GM18520 (cell line): ENCODE results near the gene TMA7B.
"Not testable (repeated sequence)": the region's sequence is repeated elsewhere in the genome, so short reads cannot be mapped to it uniquely, and the experiment has no call there.

Experiments used
- ATAC-seq: cut with Tn5 transposase; IDR thresholded peaks from one replicate; pipeline ENCODE4 v1.9.1; 2021; ENCODE audit not compliant: unreplicated experiment

Gene TMA7B

DNA sequence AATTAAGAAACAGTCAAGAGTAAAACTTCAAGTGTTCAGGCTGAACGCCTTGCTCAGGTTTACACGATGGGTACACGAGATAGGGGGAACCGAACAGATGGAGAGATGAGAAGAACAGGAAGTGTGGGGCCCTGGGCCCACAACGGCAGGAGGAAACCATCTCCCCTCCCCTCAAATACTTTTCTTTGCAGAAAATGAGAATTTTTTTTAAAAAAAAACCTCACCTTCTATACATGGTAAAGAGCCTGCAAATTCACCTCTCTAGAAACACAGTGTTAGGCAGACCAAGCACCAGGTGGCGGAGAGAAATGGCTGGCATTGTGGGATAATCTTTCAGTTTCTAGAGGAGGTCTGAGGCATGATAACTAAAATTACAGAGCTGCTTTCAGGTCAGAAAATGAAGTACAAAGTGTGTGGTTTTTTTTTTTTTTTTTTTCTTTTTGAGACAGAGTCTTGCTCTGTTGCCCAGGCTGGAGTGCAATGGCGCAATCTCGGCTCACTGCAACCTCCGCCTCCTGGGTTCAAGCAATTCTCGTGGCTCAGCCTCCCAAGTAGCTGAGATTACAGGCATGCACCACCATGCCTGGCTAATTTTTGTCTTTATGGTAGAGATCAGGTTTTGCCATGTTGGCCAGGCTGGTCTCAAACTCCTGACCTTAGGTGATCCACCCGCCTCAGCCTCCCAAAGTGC lies 8.4 kb upstream of the TMA7B start:
- not testable (repeated sequence) for ATAC-seq

DNA sequence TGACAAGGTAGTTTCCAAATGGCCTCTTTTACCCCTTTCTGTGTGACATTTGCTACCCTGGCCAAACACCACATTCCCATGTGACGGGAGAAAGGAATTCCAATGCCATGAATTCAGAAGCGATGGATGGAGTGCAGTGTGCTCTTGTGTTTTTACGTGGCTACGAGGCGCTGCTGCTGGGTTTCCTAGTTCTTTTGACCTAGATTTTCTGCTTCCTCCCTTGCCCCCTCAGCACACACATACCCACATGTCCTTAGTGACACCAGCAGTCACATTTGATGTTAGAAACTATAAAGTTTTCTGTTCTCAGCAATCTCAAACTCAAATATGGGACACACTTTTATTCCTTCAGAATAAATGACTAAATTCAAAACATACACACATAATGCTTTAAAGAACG lies 7.8 kb upstream of the TMA7B start:
- no peak for ATAC-seq

DNA sequence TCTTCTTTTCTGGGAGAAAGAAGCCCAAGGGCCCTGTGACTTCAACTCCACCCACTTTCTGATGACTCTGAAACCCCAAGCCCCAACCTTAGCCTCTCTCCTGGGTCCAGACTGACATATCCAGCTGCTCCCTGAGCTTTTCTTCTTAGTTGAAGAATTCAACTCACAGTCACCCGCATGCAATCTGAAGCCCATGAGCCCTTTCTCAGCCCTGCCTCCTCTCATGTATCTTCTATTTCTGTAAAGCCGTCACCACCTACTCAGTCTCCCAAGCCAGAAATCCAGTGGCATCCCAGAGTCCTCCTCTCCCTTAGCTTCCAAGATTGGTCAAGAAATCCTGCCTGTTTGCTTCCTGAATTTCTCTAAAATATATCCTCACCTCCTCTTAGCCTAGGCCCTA lies 7.1 kb upstream of the TMA7B start:
- no peak for ATAC-seq

DNA sequence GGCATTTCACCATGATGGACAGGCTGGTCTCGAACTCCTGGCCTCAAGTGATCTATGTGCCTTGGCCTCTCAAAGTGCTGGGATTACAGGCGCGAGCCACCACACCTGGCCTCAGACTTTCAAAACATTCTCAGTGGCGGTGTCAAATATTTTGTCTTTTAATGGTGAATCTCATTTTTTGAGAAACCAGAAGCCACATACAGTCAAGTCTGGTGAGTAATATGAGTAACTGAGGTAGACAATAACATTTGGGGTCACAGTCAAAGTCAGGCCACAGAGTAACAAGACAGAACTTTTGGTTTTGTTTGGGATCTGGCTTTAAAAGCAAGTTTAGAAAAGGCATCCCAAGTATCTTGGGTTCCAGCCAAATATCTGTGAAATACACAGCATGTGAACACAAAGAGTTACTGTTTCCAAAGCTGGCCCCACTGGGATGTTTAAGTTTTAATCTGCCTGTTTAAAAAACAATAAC lies 5.6 kb upstream of the TMA7B start:
- no peak for ATAC-seq

DNA sequence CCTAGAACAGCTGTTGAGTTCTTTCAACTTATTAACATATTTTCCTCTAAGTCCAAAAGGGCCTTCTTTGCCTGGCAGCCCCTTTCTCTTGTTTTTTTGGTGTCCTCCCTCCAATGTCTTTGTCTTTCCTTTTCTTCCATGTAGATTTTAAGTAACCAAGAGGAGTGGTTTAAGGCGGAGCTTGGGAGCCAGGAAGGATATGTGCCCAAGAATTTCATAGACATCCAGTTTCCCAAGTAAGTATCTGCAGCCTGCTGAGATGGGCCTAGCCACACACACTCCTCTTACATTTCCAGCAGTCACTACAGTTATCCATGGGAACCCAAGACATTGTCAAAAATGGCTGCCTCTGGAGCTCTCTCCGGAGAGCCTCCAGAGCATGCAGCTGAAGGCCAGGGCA lies 4.5 kb upstream of the TMA7B start:
- ATAC-seq, result no peak

DNA sequence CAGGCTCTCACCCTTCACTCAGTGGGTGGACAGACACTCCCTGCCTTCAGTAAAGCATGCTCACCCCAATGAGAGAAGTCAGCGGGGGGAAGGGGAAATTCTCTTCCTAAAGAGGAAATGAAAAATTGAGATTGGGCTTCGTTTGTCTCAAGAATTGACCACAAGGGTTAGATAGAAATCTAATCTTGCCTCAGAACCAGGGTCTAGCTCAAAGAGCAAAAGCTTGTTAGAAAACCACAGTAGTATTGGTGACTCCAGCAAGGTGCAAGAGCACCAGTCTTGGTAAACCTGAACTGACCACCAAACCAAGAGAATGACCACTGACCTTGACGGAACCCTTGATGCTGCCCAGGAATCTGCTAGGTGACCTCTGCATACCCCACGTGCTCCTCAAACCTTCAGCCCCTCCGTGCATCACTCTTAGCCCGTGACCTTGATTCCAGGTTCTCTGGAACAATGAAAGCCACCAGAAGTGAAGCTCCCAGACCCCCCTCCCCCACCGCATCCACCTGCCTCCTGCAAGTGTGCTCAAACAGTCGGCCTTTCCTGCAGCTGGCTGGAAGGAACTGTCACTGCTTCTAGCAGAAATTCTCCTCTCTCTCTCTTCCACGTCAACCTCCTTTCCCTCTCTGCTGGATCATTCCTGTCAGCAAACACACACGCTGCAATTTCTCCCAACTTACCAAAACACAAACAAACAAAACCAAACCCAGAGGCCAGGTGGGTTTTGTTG lies 3.1 kb upstream of the TMA7B start:
- ATAC-seq, result no peak

DNA sequence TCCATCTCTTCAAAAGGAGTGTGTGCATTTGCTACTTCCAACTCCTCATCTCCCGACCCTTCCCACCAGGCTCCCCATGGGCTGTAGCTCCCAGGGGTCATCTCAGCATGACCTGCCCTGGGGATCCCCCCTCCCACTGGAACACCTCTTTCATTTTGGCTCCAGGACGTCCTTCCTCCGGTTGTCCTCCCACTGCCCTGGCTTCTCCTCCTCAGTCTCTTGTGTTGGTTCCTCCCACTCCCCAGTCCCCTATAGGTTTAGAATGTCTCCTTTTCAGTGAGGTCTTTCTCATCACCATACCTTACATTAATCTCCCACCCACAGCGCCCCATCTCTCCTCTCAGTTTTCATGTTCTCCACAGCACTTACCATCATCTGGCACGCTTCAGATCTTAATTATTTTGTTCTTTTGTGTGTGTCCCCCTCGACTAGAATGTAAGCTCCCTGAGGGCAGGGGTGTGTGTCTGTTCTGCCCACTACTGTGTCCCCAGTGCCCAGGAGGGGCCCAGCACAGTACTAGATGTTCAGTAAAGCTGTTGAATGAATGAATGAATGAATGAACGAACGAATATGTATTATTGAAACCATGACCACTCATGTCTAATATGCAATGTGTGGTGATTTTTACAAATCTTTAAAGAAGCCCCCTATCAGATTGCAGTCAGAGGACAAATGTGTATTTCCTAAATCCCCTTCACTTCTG lies 2.0 kb upstream of the TMA7B start:
- no peak for ATAC-seq

DNA sequence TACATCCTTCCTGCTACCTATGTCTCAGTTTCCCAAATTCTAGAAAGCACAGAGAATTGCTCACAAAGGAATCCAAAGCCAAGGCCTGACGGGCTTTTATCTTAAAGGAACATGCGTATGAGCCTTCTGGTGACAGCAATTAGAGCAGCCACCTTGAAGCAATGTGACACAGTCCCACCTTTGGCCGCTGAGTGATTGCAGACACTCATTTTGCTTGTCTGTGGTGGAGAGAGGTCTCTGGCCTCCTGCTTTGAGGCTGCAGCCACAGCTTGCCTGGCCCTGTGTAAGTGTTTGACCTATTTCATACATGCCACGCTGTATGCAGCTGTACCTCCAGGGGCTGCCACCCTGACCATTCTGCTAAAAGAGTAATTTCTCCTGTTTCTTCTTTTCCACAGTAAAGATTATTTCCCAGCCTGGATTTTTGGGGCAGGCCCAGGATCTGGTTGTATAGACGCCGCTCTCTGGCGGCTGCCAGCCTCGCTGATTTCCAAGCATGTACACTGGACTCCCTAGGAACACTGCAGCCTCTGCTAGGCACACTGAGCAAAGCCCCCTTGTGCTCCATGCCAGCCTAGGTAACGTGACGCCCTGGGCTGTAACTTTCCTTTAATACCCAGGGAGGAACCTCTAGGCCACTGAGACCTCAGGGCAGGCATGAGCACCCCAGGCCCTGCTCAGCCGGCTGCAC lies 1.1 kb upstream of the TMA7B start:
- no peak for ATAC-seq

DNA sequence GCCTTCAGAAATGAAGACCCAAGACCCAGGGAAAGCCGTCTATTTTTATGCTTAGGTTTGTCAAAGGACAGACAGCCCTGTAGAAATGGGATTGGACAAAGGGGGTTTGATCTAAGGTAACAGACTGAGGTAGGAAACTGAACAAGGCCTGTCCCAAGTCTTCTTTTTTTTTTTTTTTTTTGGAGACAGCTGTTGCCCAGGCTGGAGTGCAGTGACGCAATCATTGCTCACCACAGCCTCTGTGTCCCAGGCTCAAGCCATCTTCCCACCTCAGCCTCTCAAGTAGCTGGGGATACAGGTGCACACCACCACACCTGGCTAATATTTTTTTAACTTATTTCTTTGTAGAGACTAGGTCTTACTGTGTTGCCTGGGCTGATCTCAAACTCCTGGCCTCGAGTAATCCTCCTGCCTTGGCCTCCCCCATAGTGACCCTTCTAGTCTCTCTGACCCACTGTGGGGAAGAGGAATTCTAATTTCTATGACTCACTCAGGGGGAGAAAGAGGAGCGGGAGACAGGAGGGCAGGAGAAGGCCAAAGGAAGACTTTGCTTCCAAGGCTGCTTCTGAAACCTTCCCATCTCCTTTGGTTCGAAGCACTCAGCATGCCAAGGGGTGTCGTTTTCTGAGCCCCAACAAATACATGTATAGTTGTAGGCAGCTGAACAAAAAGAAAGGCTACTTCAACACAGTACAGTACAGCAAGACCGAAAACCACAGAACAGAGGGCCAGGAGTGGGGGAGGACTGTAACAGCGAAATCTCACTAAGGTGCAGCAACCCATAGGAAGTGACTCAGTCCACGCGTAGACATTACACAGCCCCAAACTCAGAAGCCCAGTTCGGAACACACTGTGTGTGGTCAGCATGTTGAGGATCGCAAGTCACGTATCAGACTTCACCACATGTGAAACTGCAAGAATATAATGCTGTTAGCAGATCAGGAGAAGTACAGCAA lies 872 bp downstream of the TMA7B start:
- ATAC-seq, result peak; percentile 86

DNA sequence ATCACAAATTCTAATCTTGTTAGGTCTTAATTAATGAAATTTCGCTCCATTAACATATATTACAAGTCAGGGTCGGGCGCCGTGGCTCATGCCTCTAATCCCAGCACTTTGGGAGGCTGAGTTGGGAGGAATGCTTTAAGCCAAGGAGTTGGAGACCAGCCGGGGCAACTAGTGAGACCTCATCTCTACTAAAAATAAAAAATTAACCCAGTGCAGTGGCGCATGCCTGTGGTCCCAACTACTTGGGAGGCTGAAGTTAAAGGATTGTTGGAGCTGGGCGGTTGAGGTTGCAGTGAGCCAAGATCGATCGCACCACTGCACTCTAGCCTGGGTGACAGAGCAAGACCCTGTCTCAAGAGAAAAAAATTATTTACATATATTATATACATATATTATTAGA lies 1.9 kb downstream of the TMA7B start:
- no peak for ATAC-seq

DNA sequence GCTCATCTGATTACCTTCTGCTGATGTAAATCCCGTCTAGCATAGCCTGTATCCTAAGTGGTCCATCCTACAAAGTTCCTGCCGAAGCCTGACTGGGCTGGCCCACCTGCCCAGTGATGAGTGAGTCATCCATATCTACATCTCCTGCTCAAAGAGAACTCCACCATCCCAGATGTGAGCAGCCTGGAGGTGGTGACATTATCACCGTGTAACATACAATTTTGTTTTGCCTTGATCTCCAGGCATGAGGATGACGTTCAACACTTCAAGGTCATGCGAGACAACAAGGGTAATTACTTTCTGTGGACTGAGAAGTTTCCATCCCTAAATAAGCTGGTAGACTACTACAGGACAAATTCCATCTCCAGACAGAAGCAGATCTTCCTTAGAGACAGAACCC lies 5.6 kb downstream of the TMA7B start:
- ATAC-seq, result no peak

DNA sequence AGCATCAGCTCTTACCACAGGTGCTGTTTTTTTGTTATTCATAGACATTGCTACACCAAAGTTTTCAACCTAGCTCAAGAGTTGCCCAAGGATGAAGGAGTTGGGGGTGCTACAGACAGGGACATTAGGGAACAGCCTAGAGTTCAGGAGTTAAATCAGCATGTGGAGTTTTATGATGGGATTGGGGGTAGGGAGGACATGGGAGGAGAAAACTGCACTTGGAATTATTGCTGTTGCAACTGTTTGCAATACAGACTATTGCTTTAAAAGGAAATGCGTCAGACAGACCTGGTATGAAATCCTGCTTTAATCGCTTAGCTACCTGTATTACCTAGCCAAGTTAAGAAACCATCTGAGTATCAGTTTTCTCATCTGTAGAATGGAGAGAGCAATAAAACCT lies 6.3 kb downstream of the TMA7B start:
- ATAC-seq, result no peak

DNA sequence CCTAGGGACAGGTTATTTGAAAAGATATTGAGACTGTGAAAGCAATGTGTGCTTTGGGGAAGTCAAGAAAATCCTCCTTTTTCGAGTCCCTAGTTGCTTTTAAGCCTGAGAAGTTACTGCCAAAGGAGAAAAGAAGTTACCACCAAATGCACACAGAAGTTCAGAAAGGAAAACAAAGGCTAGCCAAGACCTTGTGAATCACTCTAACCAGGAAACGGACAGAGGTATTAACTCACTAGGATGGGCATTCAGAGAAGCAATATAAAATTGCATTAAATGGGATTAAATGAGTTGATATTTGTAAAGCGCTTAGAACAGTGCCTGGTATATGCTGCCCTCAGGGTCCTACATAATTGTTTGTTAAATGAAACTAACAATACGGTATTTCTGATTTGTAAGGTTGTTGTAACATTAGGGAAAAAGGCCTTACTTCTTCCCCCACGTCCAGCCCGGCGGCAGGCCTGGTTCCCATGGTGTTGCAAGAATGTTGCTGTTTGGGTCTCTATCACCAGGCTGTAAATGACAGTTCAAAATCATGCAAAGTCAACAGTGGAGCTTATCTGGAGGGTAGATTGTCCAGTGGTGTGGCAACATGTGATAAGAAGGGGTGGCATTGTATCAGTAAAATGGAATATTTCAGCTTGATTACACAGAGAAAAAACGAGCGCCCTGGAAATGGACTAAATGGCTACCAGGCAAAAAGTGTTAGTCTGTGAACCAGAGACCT lies 7.1 kb downstream of the TMA7B start:
- ATAC-seq, result no peak

DNA sequence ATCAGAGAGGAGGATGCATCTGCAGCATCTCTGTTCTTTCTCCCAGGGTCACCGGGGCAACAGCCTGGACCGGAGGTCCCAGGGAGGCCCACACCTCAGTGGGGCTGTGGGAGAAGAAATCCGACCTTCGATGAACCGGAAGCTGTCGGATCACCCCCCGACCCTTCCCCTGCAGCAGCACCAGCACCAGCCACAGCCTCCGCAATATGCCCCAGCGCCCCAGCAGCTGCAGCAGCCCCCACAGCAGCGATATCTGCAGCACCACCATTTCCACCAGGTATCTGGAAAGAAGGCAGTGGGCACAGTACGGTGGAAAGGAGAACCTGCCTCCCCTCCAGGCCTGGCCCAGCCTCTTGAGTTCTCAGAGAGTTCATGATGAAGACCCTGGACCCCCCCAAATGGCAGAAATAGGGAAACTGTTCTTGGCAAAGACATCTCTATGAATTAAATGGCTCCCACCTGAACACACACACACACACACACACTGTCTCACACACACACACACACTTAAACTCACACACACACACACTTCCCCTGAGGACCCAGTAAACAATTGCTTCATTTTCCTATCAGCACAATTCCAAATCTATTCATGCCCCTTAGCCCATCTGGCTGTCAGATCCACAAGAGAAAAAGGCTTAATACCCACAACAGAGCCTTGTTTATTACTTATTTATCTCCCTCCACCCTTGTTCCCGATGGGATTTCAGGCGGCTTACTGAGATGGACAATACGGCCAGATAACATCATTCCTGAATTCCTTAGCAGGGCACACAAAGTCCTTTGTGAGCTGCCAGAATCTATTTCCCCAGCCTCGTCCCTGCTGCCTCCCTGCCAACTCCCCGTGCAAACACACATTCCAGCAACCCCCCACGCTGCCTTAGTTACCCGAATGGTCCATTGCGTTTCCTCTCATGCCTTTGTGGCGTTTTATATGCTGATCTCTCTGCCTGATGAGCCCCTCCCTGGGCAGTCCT lies 8.1 kb downstream of the TMA7B start:
- no peak for ATAC-seq

DNA sequence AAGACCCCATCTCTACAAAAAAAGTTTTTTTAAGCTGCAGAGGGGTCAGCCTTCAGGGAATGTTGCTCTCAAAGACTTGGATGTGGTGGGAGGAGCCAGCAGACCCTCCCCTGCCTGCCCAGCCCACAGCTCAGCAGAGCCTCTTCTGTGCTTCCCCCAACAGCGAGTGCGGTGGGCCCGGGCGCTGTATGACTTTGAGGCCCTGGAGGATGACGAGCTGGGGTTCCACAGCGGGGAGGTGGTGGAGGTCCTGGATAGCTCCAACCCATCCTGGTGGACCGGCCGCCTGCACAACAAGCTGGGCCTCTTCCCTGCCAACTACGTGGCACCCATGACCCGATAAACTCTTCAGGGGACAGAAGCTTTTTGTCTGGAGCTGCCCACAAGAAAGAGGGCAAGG lies 10.5 kb downstream of the TMA7B start:
- ATAC-seq, result no peak

DNA sequence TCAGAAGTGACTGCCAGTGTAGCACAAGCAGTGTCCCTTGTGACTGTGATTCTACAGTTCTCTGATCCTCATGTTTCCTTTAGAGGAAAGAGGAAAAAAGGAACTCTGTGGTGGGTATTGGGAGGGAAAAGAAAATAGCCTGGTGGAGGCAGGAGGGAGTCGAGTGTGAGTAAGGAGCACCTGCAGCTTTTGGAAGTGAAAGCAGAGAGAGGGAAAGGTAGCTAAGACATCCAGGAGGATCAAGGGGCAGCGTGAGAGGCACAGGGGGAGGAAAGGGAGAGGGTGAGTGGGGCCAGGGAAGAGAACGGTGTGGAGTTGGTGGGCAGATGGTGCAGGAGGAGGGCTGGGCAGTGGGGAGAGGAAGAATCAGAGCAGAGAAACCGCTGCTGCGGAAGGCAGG lies 12.4 kb downstream of the TMA7B start:
- no peak for ATAC-seq

DNA sequence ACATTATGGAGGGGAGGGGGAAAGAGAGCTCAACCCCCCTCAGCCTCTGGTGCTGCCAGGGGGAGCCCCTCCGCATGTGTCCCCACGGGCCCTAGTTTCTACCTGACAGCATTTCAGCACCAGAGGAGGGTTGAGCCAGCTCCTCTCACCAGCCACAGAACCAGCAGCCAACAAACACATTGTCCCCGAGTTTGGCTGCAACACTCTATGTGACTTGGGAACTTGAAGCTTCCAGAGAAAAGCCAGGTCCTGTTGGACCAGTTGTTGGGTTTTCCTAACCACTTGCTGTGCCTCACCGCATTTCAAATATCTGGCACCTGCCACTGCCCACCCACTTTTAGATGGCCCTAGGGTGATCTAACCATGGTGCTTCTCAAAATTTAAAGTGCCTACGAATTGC lies 13.5 kb downstream of the TMA7B start:
- ATAC-seq, result no peak

DNA sequence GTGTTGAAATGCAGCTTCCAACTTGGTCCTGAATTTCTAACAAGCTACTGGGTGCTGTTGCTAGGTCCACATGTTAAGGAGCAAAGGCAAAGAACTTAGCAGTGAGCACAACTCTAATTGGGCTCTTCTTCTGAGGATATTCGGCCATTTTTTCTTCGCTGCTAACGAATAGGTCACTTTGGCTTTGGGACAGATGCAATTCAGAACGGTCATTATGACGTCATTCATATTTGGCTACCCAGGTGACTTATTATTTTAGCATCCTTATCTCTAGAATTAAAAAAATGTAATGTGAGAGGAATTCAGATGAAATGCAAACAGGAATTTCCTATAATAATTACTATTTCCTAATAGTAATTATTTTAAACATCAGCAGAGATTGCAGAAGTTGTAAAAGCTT lies 13.9 kb downstream of the TMA7B start:
- no peak for ATAC-seq

DNA sequence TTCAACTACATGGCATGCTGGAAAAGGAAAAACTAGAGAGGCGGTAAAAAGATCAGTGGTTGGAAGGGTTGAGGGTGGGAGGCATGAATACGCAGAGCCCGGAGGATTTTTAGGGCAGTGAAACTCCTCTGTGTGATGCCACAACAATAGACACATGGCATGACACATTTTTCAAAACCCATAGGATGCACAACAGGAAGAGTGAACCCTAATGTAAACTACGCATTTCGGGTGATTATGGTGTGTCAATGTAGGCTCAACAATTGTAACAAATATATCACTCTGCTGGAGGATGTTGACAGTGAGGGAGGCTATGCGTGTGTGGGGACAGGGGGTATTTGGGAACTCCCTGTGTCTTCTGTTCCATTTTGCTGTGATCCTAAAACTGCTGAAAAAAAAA lies 18.9 kb downstream of the TMA7B start:
- no peak for ATAC-seq
